Measurements from ENCODE around the gene MAN2B2.

Gene MAN2B2

DNA sequence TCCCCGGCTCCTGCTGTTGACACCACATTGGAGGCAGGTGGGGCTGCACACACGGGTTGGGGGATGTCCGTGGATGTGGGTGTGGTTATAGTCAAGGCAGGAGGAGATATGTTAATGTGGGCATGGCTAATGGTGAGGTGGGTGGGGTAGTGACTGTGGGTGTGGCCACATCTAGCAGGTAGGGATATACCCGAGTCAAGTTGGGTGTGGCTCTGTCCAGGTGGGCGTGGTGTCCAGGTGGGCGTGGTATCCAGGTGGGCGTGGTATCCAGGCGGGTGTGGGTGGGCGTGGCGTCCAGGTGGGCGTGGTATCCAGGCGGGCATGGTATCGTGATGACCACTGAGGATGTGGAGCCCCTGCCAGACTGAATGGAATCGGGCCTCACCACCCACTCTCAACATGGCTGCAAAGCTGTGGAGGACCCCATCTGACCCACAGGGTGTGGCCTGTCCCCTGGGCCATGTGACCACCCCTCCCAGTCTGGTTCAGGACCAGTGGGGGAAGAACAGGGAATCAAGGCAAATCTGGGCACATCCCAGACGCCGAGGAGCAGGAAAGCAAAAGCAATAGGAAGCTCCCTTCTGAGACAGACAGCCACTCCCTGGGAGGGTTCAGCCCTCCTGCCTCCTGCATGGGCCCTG is 21.0 kb downstream of the MAN2B2 start:
- DNase-seq: no peak

- DNase-seq: no peak
Measured at GRCh38 chr4:6596948-6597347, 22.0 kb downstream of the MAN2B2 start.

- no peak for DNase-seq
Measured at GRCh38 chr4:6598127-6598526, 23.1 kb downstream of the MAN2B2 start.

DNA sequence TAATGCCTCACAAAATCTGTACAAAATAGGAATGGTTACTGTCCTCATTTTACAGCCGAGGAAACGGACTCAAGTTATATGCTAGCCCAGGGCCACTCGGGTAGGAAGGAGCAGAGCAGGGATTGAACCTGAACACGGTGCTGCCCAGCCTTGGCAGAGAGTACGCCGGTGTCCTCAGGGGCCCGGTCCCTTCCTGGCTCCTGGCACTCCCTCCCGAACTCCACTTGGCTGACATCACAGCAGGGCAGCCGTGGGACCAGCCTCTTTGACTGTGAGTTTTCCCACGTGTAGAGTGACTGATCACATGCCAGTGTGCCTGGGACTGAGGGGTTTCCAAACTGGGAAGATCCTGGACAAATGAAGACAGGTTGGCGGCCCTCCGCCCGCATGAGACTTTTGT is 23.7 kb downstream of the MAN2B2 start:
- DNase-seq: no peak

GRCh38 chr4:6601661-6602250 is 26.8 kb downstream of the MAN2B2 start:
- no peak for DNase-seq

- DNase-seq: no peak
Measured at GRCh38 chr4:6602289-6602688, 27.3 kb downstream of the MAN2B2 start.

DNA sequence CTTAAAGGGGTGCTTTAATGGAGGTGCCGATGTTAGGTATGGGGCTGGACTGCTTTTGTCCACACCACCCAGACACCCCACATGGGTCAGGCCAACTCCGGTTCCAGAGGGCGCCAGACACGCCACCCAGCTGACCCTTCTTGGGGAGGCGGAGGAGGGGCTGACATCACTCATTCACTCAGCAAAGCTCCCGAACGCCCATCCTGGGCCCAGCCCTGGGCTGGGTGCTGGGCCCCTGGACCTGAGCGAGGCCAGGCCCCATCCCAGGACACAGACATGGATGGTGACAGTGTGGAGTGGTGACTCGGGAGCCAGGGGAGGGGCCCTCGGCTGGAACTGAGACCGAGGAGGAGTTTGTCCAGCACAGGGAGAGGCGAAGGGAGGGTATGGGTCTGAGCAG is 28.1 kb downstream of the MAN2B2 start:
- no peak for DNase-seq

GRCh38 chr4:6605114-6605513 is 30.1 kb downstream of the MAN2B2 start:
- no peak for DNase-seq

GRCh38 chr4:6605605-6606004 is 30.6 kb downstream of the MAN2B2 start:
- no peak for DNase-seq

DNA sequence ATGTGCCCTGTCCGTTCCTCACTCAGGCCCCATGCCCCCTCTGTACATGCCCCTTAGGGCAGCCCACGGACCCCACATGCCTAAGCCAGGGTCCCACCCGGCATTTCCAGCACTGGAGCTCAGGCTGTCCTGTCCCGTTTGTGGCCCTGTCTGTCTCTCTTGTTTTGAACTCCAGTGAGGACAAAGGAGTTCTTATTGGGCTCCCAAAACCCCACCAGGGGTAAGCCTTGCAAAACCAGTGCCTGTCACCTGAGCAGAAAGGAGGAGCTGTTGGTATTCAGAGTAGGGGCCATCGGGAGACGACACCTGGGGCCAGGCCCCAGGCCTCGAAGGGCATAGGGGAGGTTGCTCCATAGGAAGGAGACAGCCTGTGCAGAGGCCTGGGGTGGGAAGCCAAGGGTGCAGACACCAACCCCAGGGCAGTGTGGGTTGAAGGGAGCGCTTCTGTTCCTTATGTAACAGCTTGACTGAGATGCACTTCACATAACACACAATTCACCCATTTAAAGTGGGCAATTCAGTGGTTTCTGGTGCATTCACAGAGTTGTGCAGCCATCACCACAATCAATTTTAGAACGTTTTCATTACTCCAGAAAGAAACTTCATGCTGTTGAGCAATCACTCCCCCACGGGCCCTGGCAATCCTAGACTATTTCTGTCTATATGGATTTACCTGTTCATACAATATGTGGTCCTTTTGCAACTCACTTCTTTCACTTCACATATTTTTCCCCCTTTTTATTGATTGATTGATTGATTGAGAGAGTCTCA is 31.7 kb downstream of the MAN2B2 start:
- DNase-seq: no peak

DNA sequence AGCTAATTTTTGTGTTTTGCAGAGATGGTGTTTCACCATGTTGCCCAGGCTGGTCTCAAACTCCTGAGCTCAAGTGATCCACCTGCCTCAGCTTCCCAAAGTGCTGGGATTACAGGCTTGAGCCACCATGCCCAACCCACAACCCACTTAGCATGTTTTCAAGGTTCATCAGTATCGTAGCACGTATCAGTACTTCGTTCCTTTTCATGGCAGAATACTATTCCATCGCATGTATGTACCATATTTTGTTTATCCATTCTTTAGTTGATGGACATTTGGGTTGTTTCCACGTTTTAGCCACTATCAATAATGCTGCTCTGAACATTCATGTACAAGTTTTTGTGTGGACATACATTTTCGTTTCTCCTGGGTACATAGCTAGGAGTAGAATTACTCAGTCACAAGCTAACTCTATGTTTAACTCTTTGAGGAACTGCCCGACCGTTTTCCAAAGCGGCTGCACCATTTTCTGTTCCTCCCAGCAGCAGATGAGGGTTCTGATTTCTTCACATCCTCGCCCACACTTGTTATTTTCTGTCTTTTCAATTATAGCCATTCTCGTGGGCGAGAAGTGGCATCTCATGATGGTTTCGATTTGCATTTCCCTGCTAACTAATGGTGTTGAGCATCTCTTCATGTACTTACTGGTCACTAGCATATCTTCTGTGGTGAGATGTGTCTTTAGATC is 32.5 kb downstream of the MAN2B2 start:
- peak; percentile 11 to 51 (median 44) for DNase-seq

DNA sequence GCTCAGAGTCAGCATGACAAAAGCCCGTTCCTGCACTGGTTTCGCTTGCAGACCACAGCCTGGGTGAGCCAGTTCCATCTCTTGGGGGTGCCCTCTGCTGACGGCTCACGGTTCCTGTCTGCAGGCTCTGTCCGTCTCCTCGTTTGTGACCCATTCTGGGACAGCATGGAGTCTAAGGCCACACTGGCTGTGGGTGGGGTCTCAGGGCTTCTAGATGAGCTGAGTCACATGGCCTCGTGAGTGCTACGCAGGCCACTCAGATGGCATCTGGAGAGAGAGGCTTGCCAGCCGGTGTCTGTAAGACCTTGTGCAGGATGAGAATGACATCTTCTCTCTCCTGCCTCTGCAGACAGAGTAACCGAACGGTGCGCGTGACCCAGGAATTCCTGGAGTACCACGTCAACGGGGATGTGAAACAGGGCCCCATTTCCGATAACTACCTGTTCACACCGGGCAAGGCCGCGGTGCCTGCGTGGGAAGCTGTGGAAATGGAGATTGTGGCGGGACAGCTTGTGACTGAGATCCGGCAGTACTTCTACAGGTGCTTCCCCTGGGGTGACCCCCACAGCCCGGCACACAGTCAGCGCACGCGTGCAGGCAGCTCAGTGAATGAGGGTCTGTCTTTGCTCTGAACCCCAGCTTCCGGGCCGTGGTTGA is 33.9 kb downstream of the MAN2B2 start:
- DNase-seq: no peak

DNA sequence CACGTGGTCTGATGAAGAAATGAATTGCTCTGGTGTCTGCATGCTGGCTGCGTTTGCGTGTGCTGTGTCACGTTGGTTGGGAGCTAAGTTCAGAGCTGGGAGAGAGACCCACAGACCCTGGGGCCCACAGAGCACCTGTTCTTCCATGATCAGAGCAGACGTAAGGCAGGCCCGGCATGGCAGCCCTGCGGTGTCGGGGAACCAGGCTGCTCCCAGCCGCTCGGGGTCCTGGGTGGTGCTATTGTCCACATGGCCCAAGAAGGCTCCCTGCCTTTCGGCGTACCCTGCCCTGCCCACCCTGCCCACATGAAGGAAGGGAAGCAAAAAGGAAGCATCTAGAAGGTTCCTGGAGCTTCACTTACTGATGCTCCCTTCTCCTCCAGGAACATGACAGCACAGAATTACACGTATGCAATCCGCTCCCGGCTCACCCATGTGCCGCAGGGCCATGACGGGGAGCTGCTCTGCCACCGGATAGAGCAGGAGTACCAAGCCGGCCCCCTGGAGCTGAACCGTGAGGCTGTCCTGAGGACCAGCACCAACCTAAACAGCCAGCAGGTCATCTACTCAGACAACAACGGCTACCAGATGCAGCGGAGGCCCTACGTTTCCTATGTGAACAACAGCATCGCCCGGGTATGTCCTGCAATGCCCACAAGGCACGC is 34.6 kb downstream of the MAN2B2 start:
- no peak for DNase-seq

GRCh38 chr4:6610856-6611430 is 36.0 kb downstream of the MAN2B2 start:
- no peak for DNase-seq

DNA sequence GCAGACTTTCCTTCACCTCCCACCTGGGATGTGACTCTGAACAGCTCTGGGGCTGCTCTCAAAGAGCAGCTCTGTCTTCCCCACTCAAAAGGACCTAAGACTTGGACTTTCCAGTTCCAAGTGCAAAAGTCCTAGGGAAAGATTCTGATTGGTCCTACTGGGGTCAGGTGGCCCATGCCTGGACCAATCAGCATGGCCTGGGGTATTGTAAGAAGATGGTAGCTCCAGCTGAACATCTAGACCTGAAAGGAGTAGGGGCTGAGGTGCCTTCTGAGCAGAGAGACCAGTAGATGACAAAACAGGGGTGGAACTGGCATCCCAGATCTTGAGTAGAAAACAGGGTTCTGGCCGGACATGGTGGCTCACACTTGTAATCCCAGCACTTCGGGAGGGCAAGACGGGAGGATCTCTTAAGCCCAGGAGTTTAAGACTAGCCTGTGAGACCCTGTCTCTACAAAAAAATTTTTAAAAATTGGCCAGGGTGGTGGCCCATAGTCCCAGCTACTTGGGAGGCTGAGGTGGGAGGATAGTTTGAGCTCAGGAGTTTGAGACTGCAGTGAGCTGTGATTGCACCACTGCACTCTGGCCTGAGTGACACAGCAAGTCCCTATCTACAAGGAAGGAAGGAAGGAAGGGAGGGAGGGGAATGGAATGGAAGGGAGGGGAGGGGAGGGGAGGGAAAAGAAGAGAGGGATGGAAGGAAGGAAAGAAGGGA is 38.1 kb downstream of the MAN2B2 start:
- DNase-seq: no peak

GRCh38 chr4:6613676-6614651 is 39.0 kb downstream of the MAN2B2 start:
- no peak for DNase-seq

DNA sequence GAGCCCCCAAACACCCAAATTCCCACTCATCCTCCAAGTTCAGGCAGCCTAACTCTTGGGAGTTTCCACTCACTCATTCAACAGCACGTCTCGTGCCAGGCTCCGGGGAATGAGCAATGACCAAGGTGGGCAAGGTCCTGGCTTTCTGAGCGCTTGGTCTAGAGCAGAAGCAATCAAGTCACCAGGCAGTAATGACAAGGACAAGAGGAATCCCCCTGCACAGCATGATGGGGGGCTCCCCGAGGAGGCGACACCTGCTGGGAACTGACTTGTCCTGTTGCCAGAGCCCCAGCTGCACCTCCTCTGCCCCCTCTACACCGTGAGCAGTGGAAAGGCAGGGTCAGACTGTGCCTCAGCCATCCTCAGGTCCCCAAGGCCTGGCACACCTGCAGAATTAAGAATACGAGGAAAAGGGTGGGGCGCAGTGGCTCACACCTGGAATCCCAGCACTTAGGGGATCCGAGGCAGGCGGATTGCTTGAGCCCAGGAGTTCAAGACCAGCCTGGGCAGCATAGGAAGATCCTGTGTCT is 39.8 kb downstream of the MAN2B2 start:
- no peak for DNase-seq

- DNase-seq: no peak
Measured at GRCh38 chr4:6616087-6616995, 41.4 kb downstream of the MAN2B2 start.

GRCh38 chr4:6617246-6617645 is 42.3 kb downstream of the MAN2B2 start:
- no peak for DNase-seq
